ENCODE results near the gene TMEM187.

DNA sequence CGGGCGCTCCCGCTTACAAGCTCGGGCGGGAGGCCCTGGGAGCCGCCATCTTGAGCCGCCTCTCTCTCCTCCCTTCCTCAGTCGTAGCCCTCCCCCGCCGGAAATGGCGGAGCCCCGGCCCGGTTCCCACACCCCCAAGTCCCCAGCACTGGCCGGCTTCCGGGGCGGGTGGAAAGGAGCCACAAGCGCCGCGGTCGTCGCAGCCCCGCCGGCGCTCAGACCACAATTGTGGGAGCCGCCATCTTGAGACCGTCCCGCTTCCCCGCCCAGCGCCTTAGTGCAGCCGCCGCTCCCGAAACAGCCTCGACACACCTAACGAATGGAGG is 1.5 kb upstream of the TMEM187 start:
- TF ChIP-seq POLR2A (IDR thresholded peaks at IDR 0.05): peak; percentile 11
- TF ChIP-seq, protein P1, sequence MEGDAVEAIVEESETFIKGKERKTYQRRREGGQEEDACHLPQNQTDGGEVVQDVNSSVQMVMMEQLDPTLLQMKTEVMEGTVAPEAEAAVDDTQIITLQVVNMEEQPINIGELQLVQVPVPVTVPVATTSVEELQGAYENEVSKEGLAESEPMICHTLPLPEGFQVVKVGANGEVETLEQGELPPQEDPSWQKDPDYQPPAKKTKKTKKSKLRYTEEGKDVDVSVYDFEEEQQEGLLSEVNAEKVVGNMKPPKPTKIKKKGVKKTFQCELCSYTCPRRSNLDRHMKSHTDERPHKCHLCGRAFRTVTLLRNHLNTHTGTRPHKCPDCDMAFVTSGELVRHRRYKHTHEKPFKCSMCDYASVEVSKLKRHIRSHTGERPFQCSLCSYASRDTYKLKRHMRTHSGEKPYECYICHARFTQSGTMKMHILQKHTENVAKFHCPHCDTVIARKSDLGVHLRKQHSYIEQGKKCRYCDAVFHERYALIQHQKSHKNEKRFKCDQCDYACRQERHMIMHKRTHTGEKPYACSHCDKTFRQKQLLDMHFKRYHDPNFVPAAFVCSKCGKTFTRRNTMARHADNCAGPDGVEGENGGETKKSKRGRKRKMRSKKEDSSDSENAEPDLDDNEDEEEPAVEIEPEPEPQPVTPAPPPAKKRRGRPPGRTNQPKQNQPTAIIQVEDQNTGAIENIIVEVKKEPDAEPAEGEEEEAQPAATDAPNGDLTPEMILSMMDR (IDR thresholded peaks at IDR 0.05): no peak
- TF ChIP-seq EP300 (IDR thresholded peaks at IDR 0.05): no peak

Measured in ovary (tissue), 3 donors.